Fibroblast of lung (primary cell): Measurements from ENCODE around the gene VPS45. TPM values are rescaled to one million over a fixed set of nuclear protein-coding genes. Genes with fewer than 3 reads are reported as not detected.
"Not testable (repeated sequence)": the region's sequence is repeated elsewhere in the genome, so short reads cannot be mapped to it uniquely, and the experiment has no call there.

Experiments used
- DNase-seq, 2 donors: peaks; one replicate each; pipeline versions ENCODE4 v3.0.0 to v3.0.0-alpha.2; 2010; ENCODE audit warnings: low read depth in 2 of 2
- H2AFZ ChIP-seq: 2 replicates; pipeline ENCODE4 v1.5.1; 2012; ENCODE audit warnings: low read length, control low read depth, inconsistent platforms
- H3K27ac ChIP-seq: 2 replicates; pipeline ENCODE4 v1.5.1; 2011; ENCODE audit warnings: low read length, control low read depth; ENCODE audit not compliant: insufficient read depth
- H3K27me3 ChIP-seq: 2 replicates; pipeline ENCODE4 v1.5.1; 2011; ENCODE audit warnings: mild to moderate bottlenecking, low read length; ENCODE audit not compliant: control insufficient read depth, insufficient read depth
- H3K36me3 ChIP-seq: 2 replicates; pipeline ENCODE4 v1.5.1; 2011; ENCODE audit warnings: low read length; ENCODE audit not compliant: control insufficient read depth, insufficient read depth
- H3K4me1 ChIP-seq: 2 replicates; pipeline ENCODE4 v1.5.1; 2011; ENCODE audit warnings: low read length; ENCODE audit not compliant: control insufficient read depth, insufficient read depth; ENCODE audit errors: extremely low read depth
- H3K4me2 ChIP-seq: 2 replicates; pipeline ENCODE4 v1.5.1; 2011; ENCODE audit warnings: low read length, control low read depth; ENCODE audit not compliant: insufficient read depth; ENCODE audit errors: extremely low read depth
- H3K4me3 ChIP-seq, 4 experiments: fragments of 200-600 bp in 1 of 4; sonication (generic) in 1 of 4; replicated peaks in 1 of 4; 2 replicates each; pipeline ENCODE4 v1.5.1; 2011 to 2016; ENCODE audit warnings: low read length in 4 of 4, low read depth in 3 of 4, mild to moderate bottlenecking in 3 of 4, control low read depth in 2 of 4, inconsistent platforms in 1 of 4, mixed read lengths in 1 of 4; ENCODE audit not compliant: insufficient read depth in 1 of 4; ENCODE audit errors: control extremely low read depth in 1 of 4
- H3K79me2 ChIP-seq: 2 replicates; pipeline ENCODE4 v1.5.1; 2012; ENCODE audit warnings: mild to moderate bottlenecking, low read length, inconsistent platforms; ENCODE audit not compliant: control insufficient read depth, insufficient read depth
- H3K9ac ChIP-seq: 2 replicates; pipeline ENCODE4 v1.5.1; 2011; ENCODE audit warnings: mild to moderate bottlenecking, low read length, control low read depth; ENCODE audit not compliant: insufficient read depth
- H3K9me3 ChIP-seq: 2 replicates; pipeline ENCODE4 v1.5.1; 2012; ENCODE audit warnings: low read depth, low read length; ENCODE audit not compliant: control insufficient read depth, insufficient read depth
- H4K20me1 ChIP-seq: 2 replicates; pipeline ENCODE4 v1.5.1; 2011; ENCODE audit warnings: low read length; ENCODE audit not compliant: control insufficient read depth, insufficient read depth; ENCODE audit errors: extremely low read depth
- EZH2 ChIP-seq: IDR thresholded peaks from 2 replicates; pipeline ENCODE4 v1.5.1; 2012; ENCODE audit warnings: low read length, control low read depth, mild to moderate bottlenecking; ENCODE audit errors: missing control alignments
- polyA plus RNA-seq, 2 donors: library from polyadenylated mRNA; depleted of rRNA in 1 of 2; stranded (reverse) in 1 of 2; unstranded in 1 of 2; fragments of >200 nt; gene quantifications; 2 replicates each; pipeline ENCODE4 v1.2.1, GENCODE V29; 2011 to 2012; ENCODE audit warnings: missing spikeins in 1 of 2
- total RNA-seq: library from RNA; depleted of rRNA; stranded (reverse); fragments of >200 nt; gene quantifications from 2 replicates; pipeline ENCODE4 v1.2.1, GENCODE V29; 2014
- TF ChIP-seq, protein P1 (sequence below), 2 donors: IDR thresholded peaks in 1 of 2; conservative IDR thresholded peaks in 1 of 2; 1 replicate in 1 of 2; 2 replicates in 1 of 2; pipeline ENCODE4 v1.5.1; 2011 to 2012; ENCODE audit warnings: low read length in 2 of 2, control low read depth in 1 of 2, inconsistent platforms in 1 of 2, low read depth in 1 of 2, mild to moderate bottlenecking in 1 of 2

Gene VPS45
- total and polyA plus RNA-seq, 2 donors (not counting 1 experiment from before 2014, with no cell fraction given): 42.6 to 50.0 TPM

DNA sequence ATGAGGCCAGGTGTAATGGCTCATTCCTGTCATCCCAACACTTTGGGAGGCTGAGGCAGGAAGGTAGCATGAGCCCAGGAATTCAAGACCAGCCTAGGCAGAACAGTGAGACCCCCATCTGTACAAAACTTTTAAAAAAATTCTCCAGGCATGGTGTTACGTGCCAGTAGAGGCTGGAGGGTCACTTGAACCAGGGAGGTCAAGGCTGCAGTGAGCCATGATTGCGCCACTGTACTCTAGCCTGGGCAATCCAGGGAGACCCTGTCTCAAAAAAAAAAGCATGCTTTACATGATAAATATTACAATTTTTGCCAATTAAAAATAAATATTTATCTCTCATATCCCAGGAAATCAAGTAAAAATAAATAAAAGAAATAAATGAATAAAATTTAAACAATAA, 17.6 kb upstream of the VPS45 start:
- Histone ChIP-seq H4K20me1 (no peaks in the 10 kb centered on the region), H3K27ac (no peak overlapping the region), H3K9ac (no peak overlapping the region), H2AFZ (no peak overlapping the region), H3K79me2 (no peaks in the 10 kb centered on the region), H3K4me3 (no peak overlapping the region), H3K27me3 (no peaks in the 10 kb centered on the region), H3K9me3 (no peaks in the 10 kb centered on the region), H3K4me1 (peaks cover 4% of the 10 kb centered on the region), H3K36me3 (no peaks in the 10 kb centered on the region), H3K4me2 (no peak overlapping the region)
- DNase-seq: no peak
- no peak for TF ChIP-seq EZH2
- TF ChIP-seq, protein P1, sequence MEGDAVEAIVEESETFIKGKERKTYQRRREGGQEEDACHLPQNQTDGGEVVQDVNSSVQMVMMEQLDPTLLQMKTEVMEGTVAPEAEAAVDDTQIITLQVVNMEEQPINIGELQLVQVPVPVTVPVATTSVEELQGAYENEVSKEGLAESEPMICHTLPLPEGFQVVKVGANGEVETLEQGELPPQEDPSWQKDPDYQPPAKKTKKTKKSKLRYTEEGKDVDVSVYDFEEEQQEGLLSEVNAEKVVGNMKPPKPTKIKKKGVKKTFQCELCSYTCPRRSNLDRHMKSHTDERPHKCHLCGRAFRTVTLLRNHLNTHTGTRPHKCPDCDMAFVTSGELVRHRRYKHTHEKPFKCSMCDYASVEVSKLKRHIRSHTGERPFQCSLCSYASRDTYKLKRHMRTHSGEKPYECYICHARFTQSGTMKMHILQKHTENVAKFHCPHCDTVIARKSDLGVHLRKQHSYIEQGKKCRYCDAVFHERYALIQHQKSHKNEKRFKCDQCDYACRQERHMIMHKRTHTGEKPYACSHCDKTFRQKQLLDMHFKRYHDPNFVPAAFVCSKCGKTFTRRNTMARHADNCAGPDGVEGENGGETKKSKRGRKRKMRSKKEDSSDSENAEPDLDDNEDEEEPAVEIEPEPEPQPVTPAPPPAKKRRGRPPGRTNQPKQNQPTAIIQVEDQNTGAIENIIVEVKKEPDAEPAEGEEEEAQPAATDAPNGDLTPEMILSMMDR (conservative IDR thresholded peaks at IDR 0.05 in 1 of 2, IDR thresholded peaks at IDR 0.05 in 1 of 2; ENCODE audit: low read depth in 1 of 2, low read length in 2 of 2): no peak

DNA sequence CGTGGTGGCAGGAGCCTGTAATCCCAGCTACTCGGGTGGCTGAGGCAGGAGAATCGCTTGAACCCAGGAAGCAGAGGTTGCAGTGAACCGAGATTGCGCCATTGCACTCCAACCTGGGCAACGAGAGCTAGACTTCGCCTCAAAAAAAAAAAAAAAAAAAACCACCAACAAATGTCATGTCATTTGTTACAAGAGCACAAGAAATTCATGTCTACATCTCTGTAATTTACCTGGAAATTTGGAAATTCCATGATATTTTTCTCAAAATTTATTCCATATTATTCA, 16.5 kb upstream of the VPS45 start:
- DNase-seq: no peak
- TF ChIP-seq, protein P1 (conservative IDR thresholded peaks at IDR 0.05 in 1 of 2, IDR thresholded peaks at IDR 0.05 in 1 of 2; ENCODE audit: low read depth in 1 of 2, low read length in 2 of 2): no peak
- no peak for TF ChIP-seq EZH2
- H3K27me3 ChIP-seq: no peaks in the 10 kb centered on the region

DNA sequence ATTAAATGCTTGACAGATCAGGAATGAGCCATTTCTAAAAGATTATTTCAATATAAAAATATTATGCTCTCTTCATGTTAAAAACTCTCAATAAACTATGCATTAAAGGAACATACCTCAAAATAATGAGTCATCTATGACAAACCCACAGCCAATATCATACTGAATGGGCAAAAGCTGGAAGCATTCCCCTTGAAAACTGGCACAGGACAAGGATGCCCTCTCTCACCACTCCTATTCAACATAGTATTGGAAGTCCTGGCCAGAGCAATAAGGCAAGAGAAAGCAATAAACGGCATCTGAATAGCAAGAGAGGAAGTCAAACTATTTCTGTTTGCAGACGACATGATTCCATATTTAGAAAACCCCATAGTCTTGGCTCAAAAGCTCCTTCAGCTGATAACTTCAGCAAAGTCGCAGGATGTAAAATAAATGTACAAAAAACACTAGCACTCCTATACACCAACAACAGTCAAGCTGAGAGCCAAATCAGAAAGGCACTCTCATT, 15.6 kb upstream of the VPS45 start:
- not testable (repeated sequence) for H2AFZ ChIP-seq, H3K4me3 ChIP-seq, H3K27me3 ChIP-seq, H3K4me2 ChIP-seq, H3K9ac ChIP-seq, H3K79me2 ChIP-seq, H4K20me1 ChIP-seq, H3K9me3 ChIP-seq, H3K27ac ChIP-seq, H3K36me3 ChIP-seq, H3K4me1 ChIP-seq, DNase-seq

More for the DNA sequence above, 16.5 kb upstream of the VPS45 start:
- Histone ChIP-seq H3K4me1 (peaks cover 4% of the 10 kb centered on the region), H3K79me2 (no peaks in the 10 kb centered on the region), H4K20me1 (no peaks in the 10 kb centered on the region), H2AFZ (no peak overlapping the region), H3K27ac (no peak overlapping the region), H3K4me2 (no peak overlapping the region), H3K36me3 (no peaks in the 10 kb centered on the region), H3K9ac (no peak overlapping the region), H3K9me3 (no peaks in the 10 kb centered on the region), H3K4me3 (no peak overlapping the region)

DNA sequence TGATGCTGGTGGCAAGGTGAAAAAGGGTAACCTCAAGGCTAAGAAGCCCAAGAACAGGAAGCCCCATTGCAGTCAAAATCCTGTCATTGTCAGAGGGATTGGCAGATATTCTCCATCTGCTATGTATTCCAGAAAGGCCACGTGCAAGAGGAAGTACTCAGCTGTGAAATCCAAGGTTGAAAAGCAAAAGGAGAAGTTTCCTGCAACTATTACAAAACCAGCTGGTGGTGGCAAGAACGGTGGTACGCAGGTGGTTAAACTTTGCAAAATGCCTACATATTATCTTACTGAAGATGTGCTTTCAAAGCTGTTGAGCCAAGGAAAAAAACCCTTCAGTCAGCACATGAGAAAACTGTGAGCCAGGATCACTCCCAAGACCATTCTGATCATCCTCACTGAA, 13.7 kb upstream of the VPS45 start:
- no peaks in the 10 kb centered on the region for H3K36me3 ChIP-seq
- no peak overlapping the region for H3K9ac ChIP-seq
- no peak for DNase-seq
- H3K4me1 ChIP-seq: peaks cover 4% of the 10 kb centered on the region
- no peaks in the 10 kb centered on the region for H4K20me1 ChIP-seq
- no peaks in the 10 kb centered on the region for H3K27me3 ChIP-seq
- no peak overlapping the region for H3K4me3 ChIP-seq
- H2AFZ ChIP-seq: no peak overlapping the region
- H3K9me3 ChIP-seq: no peaks in the 10 kb centered on the region
- H3K27ac ChIP-seq: no peak overlapping the region
- H3K79me2 ChIP-seq: no peaks in the 10 kb centered on the region
- no peak overlapping the region for H3K4me2 ChIP-seq
- TF ChIP-seq EZH2: no peak
- TF ChIP-seq, protein P1 (conservative IDR thresholded peaks at IDR 0.05 in 1 of 2, IDR thresholded peaks at IDR 0.05 in 1 of 2; ENCODE audit: low read depth in 1 of 2, low read length in 2 of 2): no peak

DNA sequence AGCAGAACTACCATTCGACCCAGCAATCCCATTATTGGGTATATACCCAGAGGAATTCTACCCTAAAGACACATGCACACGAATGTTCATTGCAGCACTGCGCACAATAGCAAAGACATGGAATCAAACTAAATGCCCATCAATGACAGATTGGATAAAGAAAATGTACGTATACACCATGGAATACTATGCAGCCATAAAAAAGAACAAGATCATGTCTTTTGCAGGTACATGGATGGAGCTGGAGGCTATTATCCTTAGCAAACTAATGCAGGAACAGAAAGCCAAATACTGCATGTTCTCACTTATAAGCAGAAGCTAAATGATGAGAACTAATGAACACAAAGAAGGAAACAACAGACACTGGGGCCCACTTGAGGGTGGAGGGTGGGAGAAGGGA, 12.1 kb upstream of the VPS45 start:
- H3K79me2 ChIP-seq, H3K27me3 ChIP-seq, H3K36me3 ChIP-seq, H3K27ac ChIP-seq, H3K9me3 ChIP-seq, DNase-seq, H4K20me1 ChIP-seq, H3K9ac ChIP-seq, H3K4me3 ChIP-seq, H3K4me2 ChIP-seq, H3K4me1 ChIP-seq, H2AFZ ChIP-seq: not testable (repeated sequence)
